HG03457 (cell line): ENCODE data around the gene ZNF165.
A peak's percentile ranks its signal among the peaks of the same experiment; 100 is the strongest.
"Not testable (repeated sequence)": the region's sequence is repeated elsewhere in the genome, so short reads cannot be mapped to it uniquely, and the experiment has no call there.

Experiments used
- ATAC-seq: cut with Tn5 transposase; IDR thresholded peaks from one replicate; pipeline ENCODE4 v1.9.1; 2021; ENCODE audit warnings: moderate number of reproducible peaks; ENCODE audit not compliant: unreplicated experiment

Gene ZNF165

DNA sequence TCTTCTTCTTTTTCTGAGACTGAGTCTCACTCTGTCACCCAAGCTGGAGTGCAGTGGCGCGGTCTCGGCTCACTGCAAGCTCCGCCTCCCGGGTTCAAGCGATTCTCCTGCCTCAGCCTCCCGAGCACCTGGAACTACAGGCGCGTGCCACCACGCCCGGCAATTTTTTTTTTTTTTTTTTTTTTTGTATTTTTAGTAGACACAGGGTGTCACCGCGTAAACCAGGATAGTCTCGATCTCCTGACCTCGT, at the start of gene ZNF165:
TSS of gene ZNF165 (plus strand) at position 188 of the 250 bp plus-strand sequence. CDS start 4,913 bp downstream, outside the sequence.
- ATAC-seq, result not testable (repeated sequence)

DNA sequence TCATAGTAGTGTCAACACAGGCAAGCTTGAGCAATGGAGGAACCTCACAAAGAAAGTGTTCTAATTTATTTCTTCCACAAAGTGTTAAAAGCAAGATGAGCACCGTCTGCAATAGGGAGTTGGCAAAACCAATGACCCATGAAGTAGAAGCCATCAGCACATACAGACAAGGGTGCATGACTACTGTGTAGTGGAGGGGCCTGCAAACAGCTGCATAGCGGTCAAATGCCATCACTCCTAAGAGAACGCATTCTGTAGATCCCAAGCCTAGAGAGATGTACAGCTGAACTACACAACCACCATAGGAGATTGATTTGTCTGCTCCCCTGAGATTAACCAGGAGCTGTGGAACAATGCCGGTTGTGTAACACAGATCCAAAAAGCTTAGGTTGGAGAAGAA, 26.8 kb upstream of the ZNF165 start:
- no peak for ATAC-seq

DNA sequence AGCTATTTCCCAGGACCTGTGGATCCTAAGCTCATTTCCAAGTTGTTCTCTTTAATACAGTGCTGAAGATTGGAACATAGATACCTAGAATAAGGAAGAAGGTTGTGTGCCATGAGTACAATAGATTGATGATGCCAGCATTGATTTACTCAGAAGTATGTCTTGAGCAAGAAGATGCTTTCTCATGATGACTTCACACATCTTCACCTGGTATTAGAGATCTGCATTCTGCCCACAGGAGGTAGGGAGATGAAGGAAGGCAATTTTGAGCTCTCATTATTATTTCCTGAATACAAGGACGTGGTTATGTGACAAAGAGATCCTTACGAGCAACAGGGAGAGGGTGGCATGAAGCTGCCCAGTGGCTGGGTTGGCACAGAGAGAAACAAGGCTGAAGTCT, 20.0 kb upstream of the ZNF165 start:
- ATAC-seq, result no peak

GRCh38 chr6:28064272-28064671, 16.1 kb upstream of the ZNF165 start:
- no peak for ATAC-seq

- no peak for ATAC-seq
Observed at GRCh38 chr6:28068067-28068466, 12.3 kb upstream of the ZNF165 start.

DNA sequence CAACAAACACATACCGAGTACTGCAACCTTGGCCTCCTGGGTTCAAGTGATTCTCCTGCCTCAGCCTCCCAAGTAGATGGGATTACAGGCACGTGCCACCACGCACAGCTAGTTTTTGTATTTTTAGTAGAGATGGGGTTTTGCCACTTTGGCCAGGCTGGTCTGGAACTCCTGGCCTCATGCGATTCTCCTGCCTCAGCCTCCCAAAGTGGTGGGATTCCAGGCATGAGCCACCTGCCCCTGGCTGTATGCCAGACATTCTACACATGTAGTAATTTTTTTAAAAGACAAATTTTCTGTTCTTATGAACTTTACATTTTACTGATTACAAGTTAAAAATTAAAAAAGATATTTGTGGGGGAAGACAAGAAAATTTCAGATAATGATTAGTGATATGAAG, 9.4 kb upstream of the ZNF165 start:
- not testable (repeated sequence) for ATAC-seq

GRCh38 chr6:28078050-28078449, 2.3 kb upstream of the ZNF165 start:
- ATAC-seq, result no peak

GRCh38 chr6:28078836-28079235, 1.5 kb upstream of the ZNF165 start:
- ATAC-seq, result no peak

GRCh38 chr6:28080631-28081485, 490 bp downstream of the ZNF165 start:
- ATAC-seq, result peak; percentile 44

DNA sequence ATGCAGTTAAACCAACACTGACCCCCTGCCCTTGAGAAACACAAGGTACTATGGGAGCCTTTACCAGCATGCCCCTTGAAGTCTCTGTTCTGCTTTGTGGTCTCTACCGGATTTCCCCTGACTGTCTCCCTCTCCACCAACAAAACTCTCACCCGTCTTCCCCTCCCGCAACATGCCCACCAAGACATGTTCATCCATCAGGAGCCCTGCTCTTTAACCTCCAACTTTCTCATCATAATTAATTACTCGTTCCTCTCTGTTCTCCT, 1.1 kb downstream of the ZNF165 start:
- ATAC-seq, result peak; percentile 45

GRCh38 chr6:28082939-28083338, 2.6 kb downstream of the ZNF165 start:
- no peak for ATAC-seq

DNA sequence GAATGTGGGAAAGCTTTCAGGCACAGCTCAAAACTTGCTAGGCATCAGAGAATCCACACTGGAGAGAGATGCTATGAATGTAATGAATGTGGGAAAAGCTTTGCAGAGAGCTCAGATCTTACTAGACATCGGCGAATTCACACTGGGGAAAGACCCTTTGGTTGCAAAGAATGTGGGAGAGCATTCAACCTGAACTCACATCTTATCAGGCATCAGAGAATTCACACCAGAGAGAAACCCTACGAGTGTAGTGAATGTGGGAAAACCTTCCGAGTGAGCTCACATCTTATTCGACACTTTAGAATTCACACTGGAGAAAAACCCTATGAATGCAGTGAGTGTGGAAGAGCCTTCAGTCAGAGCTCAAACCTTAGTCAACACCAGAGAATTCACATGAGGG, 8.7 kb downstream of the ZNF165 start:
- ATAC-seq, result no peak

- ATAC-seq, result no peak
Observed at GRCh38 chr6:28090917-28091586, 10.7 kb downstream of the ZNF165 start.

DNA sequence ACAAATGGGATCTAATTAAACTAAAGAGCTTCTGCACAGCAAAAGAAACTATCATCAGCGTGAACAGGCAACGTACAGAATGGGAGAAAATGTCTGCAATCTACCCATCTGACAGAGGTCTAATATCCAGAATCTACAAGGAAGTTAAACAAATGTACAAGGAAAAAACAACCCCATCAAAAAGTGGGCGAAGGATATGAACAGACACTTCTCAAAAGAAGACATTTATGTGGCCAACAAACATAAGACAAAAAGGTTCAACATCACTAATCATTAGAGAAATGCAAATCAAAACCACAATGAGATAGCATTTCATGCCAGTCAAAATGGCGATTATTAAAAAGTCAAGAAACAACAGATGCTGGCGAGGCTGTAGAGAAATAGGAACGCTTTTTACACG, 21.9 kb downstream of the ZNF165 start:
- not testable (repeated sequence) for ATAC-seq

- ATAC-seq, result not testable (repeated sequence)
Observed at GRCh38 chr6:28102699-28103098, 22.3 kb downstream of the ZNF165 start.

- ATAC-seq, result peak; percentile 95
Observed at GRCh38 chr6:28104392-28105244, 24.2 kb downstream of the ZNF165 start.

GRCh38 chr6:28105245-28105639, 24.9 kb downstream of the ZNF165 start:
- no peak for ATAC-seq

DNA sequence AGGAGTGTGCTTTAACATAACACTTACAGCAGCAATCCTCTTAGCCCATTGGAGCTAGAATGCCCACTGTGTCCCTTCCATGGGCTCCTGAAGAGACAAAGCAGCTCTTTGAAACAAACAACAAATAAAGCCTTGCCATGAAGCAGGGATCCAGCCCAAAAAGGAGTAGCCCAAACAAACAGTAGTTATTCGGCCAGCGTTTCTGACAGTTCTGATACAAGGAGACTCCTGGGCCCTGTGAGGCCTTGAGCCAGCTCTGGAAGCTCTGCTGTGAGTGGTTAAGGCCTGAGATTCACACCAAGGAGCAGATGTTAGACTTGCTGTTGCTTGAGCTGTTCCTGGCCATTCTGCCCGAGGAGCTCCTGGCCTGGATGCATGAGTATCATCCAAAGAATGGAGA, 27.1 kb downstream of the ZNF165 start:
- ATAC-seq, result no peak

GRCh38 chr6:28111964-28112363, 31.6 kb downstream of the ZNF165 start:
- ATAC-seq, result no peak

- no peak for ATAC-seq
Observed at GRCh38 chr6:28115799-28116198, 35.4 kb downstream of the ZNF165 start.

GRCh38 chr6:28117386-28118050, 37.1 kb downstream of the ZNF165 start:
- no peak for ATAC-seq
